ENCODE results near the gene SERPINH1. TPM values are rescaled to one million over a fixed set of nuclear protein-coding genes. Genes with fewer than 3 reads are reported as not detected.

The SERPINH1 gene
- total and polyA plus RNA-seq, 2 of the 13 experiments (the other 11 are each of a cell fraction or from before 2014, with no cell fraction given): 83.6 to 83.8 TPM

GRCh38 chr11:75522286-75523044 is 39.6 kb upstream of the SERPINH1 start:
- Histone ChIP-seq H3K27me3 (ENCODE audit: control insufficient read depth in 1 of 2, insufficient read depth in 2 of 2, low read length in 2 of 2) (no peaks in the 10 kb centered on the region), H3K27ac (ENCODE audit: extremely low read length, insufficient read depth, low read length) (peak overlapping the region; percentile 79), H3K9me3 (ENCODE audit: low read length) (no peaks in the 10 kb centered on the region), H3K4me3 (replicated peaks in 1 of 3; ENCODE audit: insufficient read depth in 1 of 3, low read depth in 2 of 3, low read length in 3 of 3) (peak overlapping the region; percentile 23 to 93 (median 79); a peak in 5 of 6 replicates), H3K9ac (ENCODE audit: insufficient read depth, low read depth, low read length) (peak overlapping the region; percentile 81), H3K36me3 (replicated peaks in 1 of 2; ENCODE audit: control insufficient read depth in 1 of 2, insufficient read depth in 2 of 2, low read length in 2 of 2) (peaks cover 0 to 3% of the 10 kb centered on the region in 2 experiments; a peak in 2 of 5 replicates), H3K4me2 (ENCODE audit: low read depth, low read length) (peak overlapping the region; percentile 88), H3K4me1 (ENCODE audit: insufficient read depth, low read length) (peaks cover 81% of the 10 kb centered on the region), H3K79me2 (ENCODE audit: insufficient read depth, low read length) (peaks cover 69% of the 10 kb centered on the region), H4K20me1 (ENCODE audit: insufficient read depth, low read length) (no peaks in the 10 kb centered on the region), H2AFZ (ENCODE audit: low read length) (no peak overlapping the region)
- in situ Hi-C loops (cut with HindIII; ENCODE audit: extremely low pct_ligation_motif_present, low pct_unique_long_range_greater_than_20kb): no loop called here
- WGBS (ENCODE audit: low lambda C conversion rate): 73% methylated on average over 4 of the region's 7 CpGs
- FAIRE-seq (no peak), ATAC-seq (no peak), DNase-seq (ENCODE audit: low spot score) (no peak)
- TF ChIP-seq TFDP2 (CRISPR knock-in tag; IDR thresholded peaks at IDR 0.05) (no peak), PATZ1 (CRISPR knock-in tag; IDR thresholded peaks at IDR 0.05) (0 out of 2 replicates have a peak, but pooled peaks have one; percentile 16), ZNF687 (CRISPR knock-in tag; IDR thresholded peaks at IDR 0.05) (peak; percentile 30; the same call in 1 of the 2 replicates)
- ChIA-PET CTCF (ENCODE audit: low intra/inter-chr PET ratio, low total read pairs) (no interaction called here), POLR2A (interaction anchor here (2.2 to 2.6 kb wide), 2 partner anchors 12 to 40 kb away, joined by 7 to 13 read pairs; partner anchors contain the start of gene SERPINH1)
- BruUV-seq (replicated peaks): no TSS peak
- intact Hi-C loops (cut with micrococcal nuclease; ENCODE audit: unreplicated experiment): loop anchor here (1.0 kb wide), 1 partner anchor 39 kb away; no protein-coding TSS in a partner anchor

Data from HepG2 (cell line).